ENCODE data around the gene ALAD. TPM values are rescaled to one million over a fixed set of nuclear protein-coding genes. Genes with fewer than 3 reads are reported as not detected.

The ALAD gene
- total and polyA plus RNA-seq, 2 of the 8 experiments (the other 6 are each of a cell fraction or from before 2014, with no cell fraction given): 8.2 to 15.3 TPM

DNA sequence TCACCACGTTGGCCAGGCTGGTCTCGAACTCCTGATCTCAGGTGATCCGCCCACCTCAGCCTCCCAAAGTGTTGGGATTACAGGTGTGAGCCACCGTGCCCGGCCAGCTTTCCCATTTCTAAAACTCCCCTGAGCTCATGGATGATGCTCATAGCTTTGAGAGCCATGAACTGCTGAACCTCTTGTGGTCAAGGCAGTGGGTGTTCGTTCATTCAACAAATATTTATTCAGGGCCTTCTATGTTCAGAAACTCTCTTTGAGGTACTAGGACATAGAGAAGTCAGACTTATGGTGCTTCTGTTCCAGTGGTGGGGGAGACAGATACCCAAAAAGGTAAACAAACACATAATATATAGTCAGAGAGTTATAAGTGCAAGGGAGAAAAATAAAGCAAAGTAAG, 49.1 kb downstream of the ALAD start:
- no peak overlapping the region; the same call in 1 of the 2 replicates for H2AK5ac ChIP-seq (ENCODE audit: low read depth, low read length)
- H3K79me2 ChIP-seq (ENCODE audit: control insufficient read depth in 1 of 2, insufficient read depth in 2 of 2, low read length in 2 of 2): no peaks in the 10 kb centered on the region
- no peak overlapping the region for H4K91ac ChIP-seq (replicated peaks; ENCODE audit: insufficient read length, low read length)
- no peak overlapping the region for H3K23ac ChIP-seq (ENCODE audit: insufficient read length)
- H3K9me3 ChIP-seq (ENCODE audit: insufficient read depth in 2 of 2, low read depth in 1 of 2, low read length in 1 of 2): no peaks in the 10 kb centered on the region
- H3K18ac ChIP-seq (ENCODE audit: extremely low read depth, low read length): no peak overlapping the region
- H3K27ac ChIP-seq (ENCODE audit: low read depth, low read length): no peak overlapping the region
- H3K36me3 ChIP-seq (ENCODE audit: control insufficient read depth in 2 of 4, insufficient read depth in 4 of 4, low read length in 3 of 4): no peaks in the 10 kb centered on the region
- CTCF ChIA-PET (ENCODE audit: partially characterized antibody): interaction anchor here (1.5 to 4.0 kb wide), 3 partner anchors 11 to 39 kb away, joined by 3 to 12 read pairs (median 10); partner anchors contain the start of gene WDR31
- no peak overlapping the region for H3K9ac ChIP-seq (replicated peaks in 1 of 4; ENCODE audit: extremely low read depth in 1 of 4, low read depth in 3 of 4, low read length in 3 of 4)
- FAIRE-seq: no peak
- no peak for TF ChIP-seq RAD21 (IDR thresholded peaks at IDR 0.05 in 1 of 2, conservative IDR thresholded peaks at IDR 0.05 in 1 of 2; ENCODE audit: low read depth in 2 of 2, low read length in 2 of 2)
- TF ChIP-seq RFX5 (IDR thresholded peaks at IDR 0.05; ENCODE audit: borderline replicate concordance, low read depth, low read length): no peak
- TF ChIP-seq SRF (IDR thresholded peaks at IDR 0.05; ENCODE audit: low read depth, low read length): no peak
- TF ChIP-seq, protein P1, sequence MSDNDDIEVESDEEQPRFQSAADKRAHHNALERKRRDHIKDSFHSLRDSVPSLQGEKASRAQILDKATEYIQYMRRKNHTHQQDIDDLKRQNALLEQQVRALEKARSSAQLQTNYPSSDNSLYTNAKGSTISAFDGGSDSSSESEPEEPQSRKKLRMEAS (IDR thresholded peaks at IDR 0.05): no peak
- TF ChIP-seq EGR1 (IDR thresholded peaks at IDR 0.05; ENCODE audit: borderline replicate concordance, low read depth, low read length): no peak
- no peak overlapping the region for H3K56ac ChIP-seq (replicated peaks; ENCODE audit: insufficient read length, low read depth, low read length)
- WGBS, 2 experiments (ENCODE audit: extremely low coverage in 1 of 2, insufficient coverage in 1 of 2, insufficient read length in 1 of 2, insufficient replicate concordance in 2 of 2, low coverage in 1 of 2, low lambda C conversion rate in 2 of 2, missing lambda C conversion rate in 1 of 2): 75% methylated on average over 6 of the region's 6 CpGs; no CpG with 5 or more reads in 1 of the 2 experiments
- H4K20me1 ChIP-seq (replicated peaks in 1 of 2; ENCODE audit: control insufficient read depth in 1 of 2, insufficient read depth in 2 of 2, low read length in 2 of 2): peaks cover 0 to 2% of the 10 kb centered on the region in 2 experiments
- H2BK120ac ChIP-seq (replicated peaks; ENCODE audit: low read depth, low read length): no peak overlapping the region
- no peak overlapping the region for H3K4me2 ChIP-seq (ENCODE audit: insufficient read depth in 1 of 2, low read depth in 2 of 2, low read length in 2 of 2)
- peaks cover 5 to 14% (median 10%) of the 10 kb centered on the region in 4 experiments for H3K4me1 ChIP-seq (replicated peaks in 1 of 4; ENCODE audit: control insufficient read depth in 3 of 4, insufficient read depth in 4 of 4, low read length in 3 of 4)
- no peaks in the 10 kb centered on the region; the same call in none of the 2 replicates for H3K79me1 ChIP-seq (ENCODE audit: low read depth, low read length)
- H4K8ac ChIP-seq (ENCODE audit: extremely low read depth, insufficient read depth, low read length): no peak overlapping the region
- H2BK15ac ChIP-seq (ENCODE audit: low read length): no peak overlapping the region
- H2BK5ac ChIP-seq (ENCODE audit: low read depth, low read length): no peak overlapping the region
- peaks cover 0 to 14% (median 2%) of the 10 kb centered on the region in 4 experiments; a peak in 5 of 7 replicates for H3K27me3 ChIP-seq (replicated peaks in 1 of 4; ENCODE audit: control insufficient read depth in 3 of 4, extremely low read depth in 1 of 4, insufficient read depth in 3 of 4, low read length in 3 of 4)
- no peak overlapping the region for H2AFZ ChIP-seq (ENCODE audit: low read length)
- H2BK20ac ChIP-seq (ENCODE audit: low read length): no peak overlapping the region
- H3K23me2 ChIP-seq (ENCODE audit: low read depth, low read length): peaks cover 11% of the 10 kb centered on the region; the same call in 1 of the 2 replicates
- no peak overlapping the region for H3K4ac ChIP-seq (replicated peaks; ENCODE audit: insufficient read length, low read depth, low read length)
- POLR2A ChIA-PET (ENCODE audit: partially characterized antibody): interaction anchor here (1.2 to 2.8 kb wide), 2 partner anchors 12 to 19 kb away, joined by 3 to 11 read pairs; partner anchors contain the start of gene WDR31
- H2BK12ac ChIP-seq (ENCODE audit: low read depth, low read length): no peak overlapping the region
- H4K5ac ChIP-seq (ENCODE audit: insufficient read length, low read depth, low read length): no peak overlapping the region
- no peak overlapping the region for H3K14ac ChIP-seq (ENCODE audit: insufficient read length)
- DNase-seq (ENCODE audit: low read depth in 1 of 2, low spot score in 2 of 2): no peak
- H3K4me3 ChIP-seq (ENCODE audit: extremely low read depth in 1 of 4, insufficient read depth in 2 of 4, low read depth in 3 of 4, low read length in 4 of 4): no peak overlapping the region

All from H1 (cell line).